ENCODE data around the gene WDR7. TPM values are rescaled to one million over a fixed set of nuclear protein-coding genes. Genes with fewer than 3 reads are reported as not detected.

The WDR7 gene
- total RNA-seq, 1 donor from 2014 or later, result 16.9 TPM

- Mint-ChIP-seq H3K27ac (no peak overlapping the region), H3K27me3 (no peaks in the 10 kb centered on the region), H3K36me3 (no peaks in the 10 kb centered on the region), H3K4me3 (no peak overlapping the region), H3K9me3 (no peaks in the 10 kb centered on the region), H3K4me1 (ENCODE audit: unreplicated experiment) (no peaks in the 10 kb centered on the region)
- no peak for DNase-seq (ENCODE audit: extremely low spot score, unreplicated experiment)
- TF ChIP-seq, protein P1, sequence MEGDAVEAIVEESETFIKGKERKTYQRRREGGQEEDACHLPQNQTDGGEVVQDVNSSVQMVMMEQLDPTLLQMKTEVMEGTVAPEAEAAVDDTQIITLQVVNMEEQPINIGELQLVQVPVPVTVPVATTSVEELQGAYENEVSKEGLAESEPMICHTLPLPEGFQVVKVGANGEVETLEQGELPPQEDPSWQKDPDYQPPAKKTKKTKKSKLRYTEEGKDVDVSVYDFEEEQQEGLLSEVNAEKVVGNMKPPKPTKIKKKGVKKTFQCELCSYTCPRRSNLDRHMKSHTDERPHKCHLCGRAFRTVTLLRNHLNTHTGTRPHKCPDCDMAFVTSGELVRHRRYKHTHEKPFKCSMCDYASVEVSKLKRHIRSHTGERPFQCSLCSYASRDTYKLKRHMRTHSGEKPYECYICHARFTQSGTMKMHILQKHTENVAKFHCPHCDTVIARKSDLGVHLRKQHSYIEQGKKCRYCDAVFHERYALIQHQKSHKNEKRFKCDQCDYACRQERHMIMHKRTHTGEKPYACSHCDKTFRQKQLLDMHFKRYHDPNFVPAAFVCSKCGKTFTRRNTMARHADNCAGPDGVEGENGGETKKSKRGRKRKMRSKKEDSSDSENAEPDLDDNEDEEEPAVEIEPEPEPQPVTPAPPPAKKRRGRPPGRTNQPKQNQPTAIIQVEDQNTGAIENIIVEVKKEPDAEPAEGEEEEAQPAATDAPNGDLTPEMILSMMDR (conservative IDR thresholded peaks at IDR 0.05), result no peak
Observed at GRCh38 chr18:56921896-56922480, 270.8 kb downstream of the WDR7 start.

DNA sequence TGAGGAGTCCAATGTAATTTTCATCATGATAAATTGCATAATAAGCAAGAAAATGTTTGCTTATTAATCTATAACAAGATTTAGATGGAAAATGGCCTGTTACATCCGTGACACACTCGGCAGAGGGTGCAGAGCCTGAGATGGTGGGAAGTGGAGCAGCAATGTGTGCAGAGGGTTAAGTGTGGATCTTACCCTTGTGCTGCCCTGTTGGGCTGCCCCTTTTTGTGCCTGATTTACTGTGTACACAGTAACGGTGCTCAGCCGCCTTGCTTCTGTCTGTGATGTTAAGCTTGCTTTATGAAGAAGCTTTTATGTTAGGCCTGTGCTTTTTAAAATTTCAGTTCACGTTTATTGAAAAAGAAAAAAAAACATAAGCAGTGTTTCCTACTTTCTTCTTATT lies 275.6 kb downstream of the WDR7 start:
- peaks cover 6% of the 10 kb centered on the region for H3K27me3 Mint-ChIP-seq
- no peak for DNase-seq (ENCODE audit: extremely low spot score, unreplicated experiment)
- H3K9me3 Mint-ChIP-seq, result no peaks in the 10 kb centered on the region
- TF ChIP-seq, protein P1 (conservative IDR thresholded peaks at IDR 0.05), result no peak
- no peaks in the 10 kb centered on the region for H3K36me3 Mint-ChIP-seq
- no peak overlapping the region for H3K27ac Mint-ChIP-seq
- H3K4me3 Mint-ChIP-seq, result no peak overlapping the region
- H3K4me1 Mint-ChIP-seq (ENCODE audit: unreplicated experiment), result no peaks in the 10 kb centered on the region

DNA sequence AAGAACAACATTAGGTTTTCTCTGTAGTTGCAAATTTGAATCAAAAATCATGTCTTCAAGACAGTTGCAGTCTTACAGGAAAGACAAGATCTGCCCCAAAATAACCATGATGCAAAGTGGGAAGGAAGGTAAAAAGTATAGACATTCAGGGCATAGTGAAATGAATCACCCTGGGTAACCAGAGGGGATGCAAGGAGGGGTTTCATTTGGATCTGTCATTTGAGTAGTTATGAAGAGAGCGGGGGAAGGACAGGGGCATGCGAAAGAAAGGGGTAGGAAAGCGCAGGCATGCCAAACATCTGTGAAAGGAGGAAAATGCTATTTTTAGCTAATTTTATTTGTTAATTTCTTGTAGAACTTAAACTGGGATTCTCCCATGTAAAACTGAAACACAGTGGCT lies 276.6 kb downstream of the WDR7 start:
- Mint-ChIP-seq H3K4me1 (ENCODE audit: unreplicated experiment) (no peaks in the 10 kb centered on the region), H3K36me3 (no peaks in the 10 kb centered on the region), H3K9me3 (no peaks in the 10 kb centered on the region), H3K4me3 (no peak overlapping the region), H3K27ac (no peak overlapping the region), H3K27me3 (peaks cover 7% of the 10 kb centered on the region)
- no peak for DNase-seq (ENCODE audit: extremely low spot score, unreplicated experiment)
- TF ChIP-seq, protein P1 (conservative IDR thresholded peaks at IDR 0.05), result no peak

DNA sequence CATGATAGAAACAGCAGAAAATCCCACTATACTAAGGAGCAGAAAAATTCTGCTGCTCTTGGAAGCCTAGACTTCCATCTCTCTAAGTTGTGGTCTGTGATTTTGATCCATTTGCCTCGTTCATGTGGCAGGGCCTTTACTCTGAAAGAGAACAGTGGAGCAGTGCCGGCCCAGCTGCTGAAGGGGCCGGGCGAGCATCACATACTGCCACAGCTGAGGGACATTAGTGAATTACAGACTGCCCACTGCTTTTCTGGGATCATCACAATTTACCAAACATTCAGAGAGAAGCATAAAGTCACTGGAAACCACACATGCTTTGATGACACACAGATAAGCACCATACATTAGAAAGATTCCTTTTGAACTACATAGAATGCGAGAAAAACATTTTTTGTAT lies 278.7 kb downstream of the WDR7 start:
- no peaks in the 10 kb centered on the region for H3K9me3 Mint-ChIP-seq
- H3K27ac Mint-ChIP-seq, result no peak overlapping the region
- TF ChIP-seq, protein P1 (conservative IDR thresholded peaks at IDR 0.05), result no peak
- peaks cover 11% of the 10 kb centered on the region for H3K27me3 Mint-ChIP-seq
- no peak overlapping the region for H3K4me3 Mint-ChIP-seq
- no peak for DNase-seq (ENCODE audit: extremely low spot score, unreplicated experiment)
- H3K4me1 Mint-ChIP-seq (ENCODE audit: unreplicated experiment), result no peaks in the 10 kb centered on the region
- no peaks in the 10 kb centered on the region for H3K36me3 Mint-ChIP-seq

- DNase-seq (ENCODE audit: extremely low spot score, unreplicated experiment), result no peak
- no peaks in the 10 kb centered on the region for H3K4me1 Mint-ChIP-seq (ENCODE audit: unreplicated experiment)
- no peak overlapping the region for H3K27ac Mint-ChIP-seq
- TF ChIP-seq, protein P1 (conservative IDR thresholded peaks at IDR 0.05), result no peak
- no peak overlapping the region for H3K4me3 Mint-ChIP-seq
- peaks cover 15% of the 10 kb centered on the region for H3K27me3 Mint-ChIP-seq
- no peaks in the 10 kb centered on the region for H3K9me3 Mint-ChIP-seq
- H3K36me3 Mint-ChIP-seq, result no peaks in the 10 kb centered on the region
Observed at GRCh38 chr18:56933472-56933871, 282.3 kb downstream of the WDR7 start.

- Mint-ChIP-seq H3K4me1 (ENCODE audit: unreplicated experiment) (no peaks in the 10 kb centered on the region), H3K27ac (no peak overlapping the region), H3K9me3 (no peaks in the 10 kb centered on the region), H3K4me3 (no peak overlapping the region), H3K27me3 (peaks cover 15% of the 10 kb centered on the region), H3K36me3 (no peaks in the 10 kb centered on the region)
- TF ChIP-seq, protein P1 (conservative IDR thresholded peaks at IDR 0.05), result no peak
- no peak for DNase-seq (ENCODE audit: extremely low spot score, unreplicated experiment)
Observed at GRCh38 chr18:56934131-56934530, 283.0 kb downstream of the WDR7 start.
